K562 (cell line): ENCODE measurements around the gene LRRIQ4.

Source experiments
- CBX1 ChIP-seq: sonication (generic); IDR thresholded peaks from 2 replicates; pipeline ENCODE4 v1.6.1; 2016; ENCODE audit warnings: antibody characterized with exemption, low read depth, mild to moderate bottlenecking
- CREM ChIP-seq: IDR thresholded peaks from 2 replicates; pipeline ENCODE4 v1.6.1; 2014; ENCODE audit warnings: antibody characterized with exemption, low read depth
- CTCF ChIP-seq, 3 experiments: IDR thresholded peaks in 2 of 3; conservative IDR thresholded peaks in 1 of 3; 2 replicates each; pipeline ENCODE4 v1.5.1; 2011 to 2012; ENCODE audit warnings: low read length in 3 of 3, mild to moderate bottlenecking in 3 of 3, control low read depth in 2 of 3, improper control_type of control experiment in 1 of 3, inconsistent platforms in 1 of 3, low read depth in 1 of 3, mixed read lengths in 1 of 3, moderate library complexity in 1 of 3; ENCODE audit not compliant: insufficient read depth in 2 of 3
- EZH2 ChIP-seq: IDR thresholded peaks from 2 replicates; pipeline ENCODE4 v1.6.1; 2012; ENCODE audit warnings: low read depth, mild to moderate bottlenecking, inconsistent platforms, low read length, borderline replicate concordance
- GABPB1 ChIP-seq: sonication (generic); formaldehyde crosslinking; IDR thresholded peaks from 2 replicates; pipeline ENCODE4 v1.8.0; 2022; ENCODE audit warnings: mild to moderate bottlenecking, missing genetic modification reagents
- POLR2A ChIP-seq: fragments of 450-650 bp; conservative IDR thresholded peaks from 2 replicates; pipeline ENCODE4 v1.6.1; 2016
- POLR2AphosphoS5 ChIP-seq: IDR thresholded peaks from 2 replicates; pipeline ENCODE4 v1.6.1; 2011; ENCODE audit warnings: mild to moderate bottlenecking, low read depth, low read length, moderate library complexity; ENCODE audit not compliant: control insufficient read depth, insufficient read depth
- RREB1 ChIP-seq: fragments of 250-450 bp; sonication (Bioruptor Pico); IDR thresholded peaks from 2 replicates; pipeline ENCODE4 v1.4.0; 2020
- ZNF253 ChIP-seq: fragments of 250-450 bp; sonication (Bioruptor Pico); conservative IDR thresholded peaks from 2 replicates; pipeline ENCODE4 v1.6.1; 2021; ENCODE audit warnings: mild to moderate bottlenecking
- ZNF316 ChIP-seq: fragments of 450-650 bp; IDR thresholded peaks from 2 replicates; pipeline ENCODE4 v1.6.1; 2016

DNA sequence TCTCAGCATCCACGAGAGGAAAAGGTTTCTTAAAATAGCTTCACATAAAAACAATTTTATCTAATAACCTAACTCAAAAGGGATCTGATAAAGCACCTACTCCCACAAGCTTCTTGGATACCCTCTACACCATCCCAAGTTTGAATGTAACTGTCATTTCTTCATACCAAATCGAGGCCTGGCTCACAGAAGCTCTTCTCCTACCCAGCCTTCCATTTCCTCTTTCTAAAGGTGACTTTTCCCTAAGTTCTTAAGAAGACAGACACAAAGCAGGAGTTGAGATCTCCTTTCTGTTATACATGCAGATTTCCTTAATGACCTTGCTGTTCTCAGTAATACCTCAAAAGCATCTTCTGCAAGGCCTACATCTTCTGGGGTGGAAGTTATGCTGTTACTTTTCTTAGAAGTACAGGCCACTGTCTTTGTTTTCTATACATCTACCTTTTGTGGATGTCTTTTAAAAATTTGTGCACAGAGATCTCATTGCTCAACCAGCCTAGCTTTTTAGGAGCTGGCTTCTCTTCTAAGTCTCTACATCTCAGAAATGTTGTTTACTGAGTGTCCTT is 3.4 kb upstream of the LRRIQ4 start:
- TF ChIP-seq CTCF (IDR thresholded peaks at IDR 0.05 in 2 of 3, conservative IDR thresholded peaks at IDR 0.05 in 1 of 3; ENCODE audit: insufficient read depth in 2 of 3, low read depth in 1 of 3, low read length in 3 of 3): no peak
- TF ChIP-seq RREB1 (CRISPR knock-in tag): no peak
- no peak for TF ChIP-seq GABPB1 (CRISPR knock-in tag)
- no peak for TF ChIP-seq POLR2A
- TF ChIP-seq ZNF253 (CRISPR knock-in tag): no peak
- no peak for TF ChIP-seq CBX1
- TF ChIP-seq POLR2AphosphoS5: no peak
- TF ChIP-seq ZNF316: no peak
- no peak for TF ChIP-seq CREM
- no peak for TF ChIP-seq EZH2
